Stimulated activated naive CD4-positive, alpha-beta T cell treated with Interleukin-2 at 50 U/mL for 16 hours (primary cell): Measurements from ENCODE around the gene POLR3G.

Experiments
- DNase-seq: peaks from one replicate; lab custom pipeline; 2025; lab: John Stamatoyannopoulos, UW

The POLR3G gene

GRCh38 chr5:90551376-90551775, 76.7 kb downstream of the POLR3G start:
- no peak for DNase-seq

GRCh38 chr5:90553711-90554110, 79.0 kb downstream of the POLR3G start:
- no peak for DNase-seq

- DNase-seq, result no peak
Measured at GRCh38 chr5:90554358-90555006, 79.8 kb downstream of the POLR3G start.

GRCh38 chr5:90555666-90556065, 81.0 kb downstream of the POLR3G start:
- no peak for DNase-seq

GRCh38 chr5:90557391-90557790, 82.7 kb downstream of the POLR3G start:
- DNase-seq, result no peak

- no peak for DNase-seq
Measured at GRCh38 chr5:90557871-90558270, 83.2 kb downstream of the POLR3G start.

GRCh38 chr5:90558344-90559192, 83.9 kb downstream of the POLR3G start, which contains the start of gene ADGRV1:
Gene ADGRV1, plus strand, starts transcription at chr5:90558797. Its CDS starts 99 bp downstream, at chr5:90558896.
- no peak for DNase-seq

- no peak for DNase-seq
Measured at GRCh38 chr5:90560771-90561170, 86.1 kb downstream of the POLR3G start.

GRCh38 chr5:90561766-90562165, 87.1 kb downstream of the POLR3G start:
- DNase-seq, result no peak

GRCh38 chr5:90562341-90562740, 87.7 kb downstream of the POLR3G start:
- DNase-seq, result no peak

- no peak for DNase-seq
Measured at GRCh38 chr5:90563108-90563507, 88.4 kb downstream of the POLR3G start.
